ENCODE results near the gene CPSF4L. TPM values are rescaled to one million over a fixed set of nuclear protein-coding genes. Genes with fewer than 3 reads are reported as not detected.

CPSF4L gene
- total and polyA plus RNA-seq, 2 of the 13 experiments (the other 11 are each of a cell fraction or from before 2014, with no cell fraction given): 0.73 to 1.6 TPM

GRCh38 chr17:73293480-73293911 lies 31.8 kb upstream of the CPSF4L start:
- DNase-seq (ENCODE audit: low spot score) (no peak), ATAC-seq (no peak), FAIRE-seq (no peak)
- H2AFZ ChIP-seq (ENCODE audit: low read length): no peak overlapping the region
- POLR2A ChIA-PET: interaction anchor here (7.9 kb wide), 1 partner anchor 15 kb away, joined by 77 read pairs; no protein-coding TSS in a partner anchor
- 87% methylated on average over 9 of the region's 9 CpGs for WGBS (ENCODE audit: low lambda C conversion rate)
- no peaks in the 10 kb centered on the region for H3K9me3 ChIP-seq (ENCODE audit: low read length)
- H3K79me2 ChIP-seq (ENCODE audit: insufficient read depth, low read length): peaks cover 74% of the 10 kb centered on the region
- H3K36me3 ChIP-seq (replicated peaks in 1 of 2; ENCODE audit: control insufficient read depth in 1 of 2, insufficient read depth in 2 of 2, low read length in 2 of 2): peaks cover 5 to 11% of the 10 kb centered on the region in 2 experiments; a peak in 2 of 5 replicates
- no peak overlapping the region for H3K4me2 ChIP-seq (ENCODE audit: low read depth, low read length)
- peaks cover 92% of the 10 kb centered on the region for H3K4me1 ChIP-seq (ENCODE audit: insufficient read depth, low read length)
- H3K27me3 ChIP-seq (ENCODE audit: control insufficient read depth in 1 of 2, insufficient read depth in 2 of 2, low read length in 2 of 2): no peaks in the 10 kb centered on the region
- no peak overlapping the region for H3K4me3 ChIP-seq (replicated peaks in 1 of 3; ENCODE audit: insufficient read depth in 1 of 3, low read depth in 2 of 3, low read length in 3 of 3)
- in situ Hi-C loops (cut with HindIII; ENCODE audit: extremely low pct_ligation_motif_present, low pct_unique_long_range_greater_than_20kb): loop anchor here (25.0 kb wide), 1 partner anchor 1144 kb away; the partner anchor contains the start of gene GPRC5C
- no TSS peak for BruUV-seq (replicated peaks)
- peaks cover 44% of the 10 kb centered on the region; the same call in 1 of the 2 replicates for H4K20me1 ChIP-seq (ENCODE audit: insufficient read depth, low read length)
- intact Hi-C loops (cut with micrococcal nuclease; ENCODE audit: unreplicated experiment): no loop called here
- H3K9ac ChIP-seq (ENCODE audit: insufficient read depth, low read depth, low read length): no peak overlapping the region
- CTCF ChIA-PET (ENCODE audit: low intra/inter-chr PET ratio, low total read pairs): no interaction called here
- no peak overlapping the region for H3K27ac ChIP-seq (ENCODE audit: extremely low read length, insufficient read depth, low read length)
- TF ChIP-seq SSRP1 (CRISPR knock-in tag; IDR thresholded peaks at IDR 0.05): no peak
- 0 out of 2 replicates have a peak, but pooled peaks have one; percentile 33 for TF ChIP-seq MAFF (IDR thresholded peaks at IDR 0.05; ENCODE audit: low read depth, low read length)
- TF ChIP-seq SALL1 (CRISPR knock-in tag; IDR thresholded peaks at IDR 0.05): peak; percentile 33
- peak; percentile 32 for TF ChIP-seq RBM22 (optimal IDR thresholded peaks at IDR 0.05; ENCODE audit: low read length)
- TF ChIP-seq, protein P1, sequence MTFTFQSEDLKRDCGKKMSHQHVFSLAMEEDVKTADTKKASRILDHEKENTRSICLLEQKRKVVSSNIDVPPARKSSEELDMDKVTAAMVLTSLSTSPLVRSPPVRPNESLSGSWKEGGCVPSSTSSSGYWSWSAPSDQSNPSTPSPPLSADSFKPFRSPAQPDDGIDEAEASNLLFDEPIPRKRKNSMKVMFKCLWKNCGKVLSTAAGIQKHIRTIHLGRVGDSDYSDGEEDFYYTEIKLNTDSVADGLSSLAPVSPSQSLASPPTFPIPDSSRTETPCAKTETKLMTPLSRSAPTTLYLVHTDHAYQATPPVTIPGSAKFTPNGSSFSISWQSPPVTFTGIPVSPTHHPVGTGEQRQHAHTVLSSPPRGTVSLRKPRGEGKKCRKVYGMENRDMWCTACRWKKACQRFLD (CRISPR knock-in tag; IDR thresholded peaks at IDR 0.05; ENCODE audit: borderline replicate concordance): no peak
- TF ChIP-seq ZFP37 (CRISPR knock-in tag; IDR thresholded peaks at IDR 0.05; ENCODE audit: borderline replicate concordance): no peak
- peak; percentile 65 for TF ChIP-seq CEBPG (CRISPR knock-in tag; IDR thresholded peaks at IDR 0.05)
- peak; percentile 16; the same call in 1 of the 2 replicates for TF ChIP-seq RXRA (CRISPR knock-in tag; IDR thresholded peaks at IDR 0.05)
- no peak for TF ChIP-seq EHMT2 (IDR thresholded peaks at IDR 0.05; ENCODE audit: borderline replicate concordance, low read depth, low read length)
- TF ChIP-seq ZHX1 (CRISPR knock-in tag; IDR thresholded peaks at IDR 0.05; ENCODE audit: low read depth): no peak
- no peak for TF ChIP-seq KDM1A (CRISPR knock-in tag; IDR thresholded peaks at IDR 0.05)
- TF ChIP-seq BORCS8-MEF2B (CRISPR knock-in tag; IDR thresholded peaks at IDR 0.05): 0 out of 2 replicates have a peak, but pooled peaks have one; percentile 25
- no peak for TF ChIP-seq TRAFD1 (CRISPR knock-in tag; IDR thresholded peaks at IDR 0.05; ENCODE audit: borderline replicate concordance)
- peak; percentile 80; the same call in 1 of the 2 replicates for TF ChIP-seq ZBTB38 (CRISPR knock-in tag; IDR thresholded peaks at IDR 0.05)
- no peak for TF ChIP-seq RCOR2 (CRISPR knock-in tag; IDR thresholded peaks at IDR 0.05)
- TF ChIP-seq ZMAT3 (CRISPR knock-in tag; conservative IDR thresholded peaks at IDR 0.05): no peak

Data from HepG2 (cell line).